ENCODE measurements around the gene AGPAT3.

AGPAT3 gene

DNA sequence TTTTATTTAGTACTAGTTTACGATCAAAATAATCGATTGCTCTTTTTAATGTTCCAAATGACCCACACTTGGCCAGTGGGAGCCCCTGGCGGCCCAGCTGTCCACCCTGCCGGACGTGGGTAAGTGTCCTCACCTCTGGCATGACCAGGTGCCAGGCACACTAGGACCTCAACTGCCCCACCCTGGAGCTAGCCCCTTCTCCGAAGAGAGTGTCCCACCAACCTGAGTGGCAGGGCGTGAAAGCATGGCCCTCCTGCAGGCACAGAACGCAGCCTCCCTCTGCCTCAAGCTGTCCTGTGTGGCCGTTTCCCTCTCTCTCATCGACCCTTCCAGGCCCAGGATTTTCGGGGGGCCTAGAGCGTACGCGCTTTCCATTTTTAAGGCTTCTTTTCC lies 32.9 kb upstream of the AGPAT3 start:
- peaks cover 91% of the 10 kb centered on the region for H3K27me3 ChIP-seq
- TF ChIP-seq, protein P1, sequence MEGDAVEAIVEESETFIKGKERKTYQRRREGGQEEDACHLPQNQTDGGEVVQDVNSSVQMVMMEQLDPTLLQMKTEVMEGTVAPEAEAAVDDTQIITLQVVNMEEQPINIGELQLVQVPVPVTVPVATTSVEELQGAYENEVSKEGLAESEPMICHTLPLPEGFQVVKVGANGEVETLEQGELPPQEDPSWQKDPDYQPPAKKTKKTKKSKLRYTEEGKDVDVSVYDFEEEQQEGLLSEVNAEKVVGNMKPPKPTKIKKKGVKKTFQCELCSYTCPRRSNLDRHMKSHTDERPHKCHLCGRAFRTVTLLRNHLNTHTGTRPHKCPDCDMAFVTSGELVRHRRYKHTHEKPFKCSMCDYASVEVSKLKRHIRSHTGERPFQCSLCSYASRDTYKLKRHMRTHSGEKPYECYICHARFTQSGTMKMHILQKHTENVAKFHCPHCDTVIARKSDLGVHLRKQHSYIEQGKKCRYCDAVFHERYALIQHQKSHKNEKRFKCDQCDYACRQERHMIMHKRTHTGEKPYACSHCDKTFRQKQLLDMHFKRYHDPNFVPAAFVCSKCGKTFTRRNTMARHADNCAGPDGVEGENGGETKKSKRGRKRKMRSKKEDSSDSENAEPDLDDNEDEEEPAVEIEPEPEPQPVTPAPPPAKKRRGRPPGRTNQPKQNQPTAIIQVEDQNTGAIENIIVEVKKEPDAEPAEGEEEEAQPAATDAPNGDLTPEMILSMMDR (IDR thresholded peaks at IDR 0.05) = no peak

GRCh38 chr21:43832648-43833047 lies 32.4 kb upstream of the AGPAT3 start:
- Histone ChIP-seq H3K27me3 (peaks cover 93% of the 10 kb centered on the region), H3K4me3 (ENCODE audit: low read depth in 1 of 2, low read length in 1 of 2) (no peak overlapping the region), H3K9me3 (no peaks in the 10 kb centered on the region), H3K27ac (no peak overlapping the region), H3K36me3 (no peaks in the 10 kb centered on the region), H3K4me1 (ENCODE audit: control insufficient read depth in 1 of 2, insufficient read depth in 1 of 2, low read depth in 1 of 2, low read length in 1 of 2) (peaks cover 20% of the 10 kb centered on the region in 2 experiments)
- TF ChIP-seq, protein P1 (IDR thresholded peaks at IDR 0.05) = no peak

More for the DNA sequence above, 32.9 kb upstream of the AGPAT3 start:
- Histone ChIP-seq H3K36me3 (no peaks in the 10 kb centered on the region), H3K4me3 (ENCODE audit: low read depth in 1 of 2, low read length in 1 of 2) (no peak overlapping the region), H3K9me3 (no peaks in the 10 kb centered on the region), H3K4me1 (ENCODE audit: control insufficient read depth in 1 of 2, insufficient read depth in 1 of 2, low read depth in 1 of 2, low read length in 1 of 2) (peaks cover 20% of the 10 kb centered on the region in 2 experiments), H3K27ac (no peak overlapping the region)

DNA sequence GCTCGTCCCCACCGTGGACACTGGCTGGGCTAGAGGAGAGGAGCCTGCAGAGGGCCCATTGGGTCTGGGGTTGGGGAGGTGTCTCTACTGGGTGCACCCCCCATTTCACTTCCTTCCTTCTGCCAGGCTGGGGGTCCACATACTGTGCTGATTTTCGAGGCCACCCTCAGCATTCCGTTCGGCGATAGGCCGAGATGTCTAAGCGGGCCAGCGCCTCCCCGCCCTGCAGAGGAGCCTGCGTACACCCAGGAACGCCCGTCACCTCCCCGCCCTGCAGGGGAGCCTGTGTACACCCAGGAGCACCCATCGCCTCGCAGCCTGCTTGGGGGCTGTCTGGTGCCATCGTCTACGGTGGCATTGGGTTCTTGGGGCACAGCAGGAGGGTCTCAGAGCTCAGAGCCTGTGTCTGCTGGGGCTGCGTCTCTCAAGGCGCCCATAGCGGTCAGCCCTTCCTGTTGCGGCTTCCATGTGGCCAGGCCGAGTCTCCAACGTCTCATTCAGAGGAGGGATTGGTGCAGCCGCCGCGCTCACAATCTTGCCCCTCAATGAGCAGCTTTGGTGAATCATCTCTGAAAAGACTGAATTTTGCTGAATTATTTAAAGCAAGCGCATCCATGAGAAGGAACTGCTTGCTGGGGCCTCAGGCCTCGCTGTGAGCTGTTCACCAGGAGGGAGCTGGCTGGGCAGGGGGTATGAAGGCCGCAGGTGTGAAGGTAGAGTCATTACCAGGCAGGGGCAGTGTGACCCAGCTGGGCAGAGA lies 30.7 kb upstream of the AGPAT3 start:
- H3K4me3 ChIP-seq (ENCODE audit: low read depth in 1 of 2, low read length in 1 of 2) = no peak overlapping the region
- H3K36me3 ChIP-seq = no peaks in the 10 kb centered on the region
- H3K27me3 ChIP-seq = peaks cover 94% of the 10 kb centered on the region
- H3K27ac ChIP-seq = no peak overlapping the region
- H3K9me3 ChIP-seq = no peaks in the 10 kb centered on the region
- TF ChIP-seq, protein P1 (IDR thresholded peaks at IDR 0.05) = no peak
- H3K4me1 ChIP-seq (ENCODE audit: control insufficient read depth in 1 of 2, insufficient read depth in 1 of 2, low read depth in 1 of 2, low read length in 1 of 2) = peaks cover 20% of the 10 kb centered on the region in 2 experiments

DNA sequence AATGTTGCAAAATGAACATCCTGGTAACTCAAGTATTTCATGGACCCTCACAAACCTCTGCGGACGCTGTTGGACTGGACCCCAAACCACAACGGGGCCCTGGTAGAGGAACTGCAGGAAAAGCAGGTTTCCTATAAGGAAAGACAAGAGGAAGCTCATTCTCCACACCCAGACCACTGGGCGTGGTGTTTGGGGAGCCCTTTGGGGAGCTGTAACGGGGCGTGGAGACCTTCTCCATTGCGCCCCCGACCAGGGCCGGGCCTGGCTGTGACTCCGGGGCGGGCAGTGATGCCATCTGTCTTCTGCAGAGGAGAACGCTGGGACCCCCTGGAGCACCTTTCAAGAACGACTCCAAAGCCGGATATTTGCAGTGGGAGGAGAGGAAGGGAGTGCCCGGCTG lies 30.0 kb upstream of the AGPAT3 start:
- Histone ChIP-seq H3K4me1 (ENCODE audit: control insufficient read depth in 1 of 2, insufficient read depth in 1 of 2, low read depth in 1 of 2, low read length in 1 of 2) (peaks cover 20% of the 10 kb centered on the region in 2 experiments), H3K27ac (no peak overlapping the region), H3K36me3 (no peaks in the 10 kb centered on the region), H3K9me3 (no peaks in the 10 kb centered on the region), H3K4me3 (ENCODE audit: low read depth in 1 of 2, low read length in 1 of 2) (no peak overlapping the region), H3K27me3 (peaks cover 93% of the 10 kb centered on the region)
- TF ChIP-seq, protein P1 (IDR thresholded peaks at IDR 0.05) = no peak

DNA sequence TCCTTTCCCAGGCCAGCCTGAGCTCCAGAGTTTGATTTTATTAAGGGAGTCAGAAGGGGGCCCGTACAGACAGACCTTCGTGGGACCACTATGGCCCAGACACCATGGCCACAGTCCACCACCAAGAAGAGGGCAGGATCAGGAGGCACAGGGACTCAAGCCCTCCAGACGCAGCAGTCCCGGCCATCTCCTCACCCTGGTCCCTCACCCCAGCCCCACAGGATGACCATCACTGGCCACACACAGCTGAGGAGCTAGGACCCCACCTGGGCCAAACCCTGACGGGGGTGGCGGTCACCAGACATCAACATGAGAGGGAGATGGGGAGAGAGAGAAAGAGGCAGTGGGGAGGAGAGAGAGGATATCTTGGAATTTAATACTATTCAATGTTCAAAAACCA lies 29.2 kb upstream of the AGPAT3 start:
- H3K36me3 ChIP-seq = no peaks in the 10 kb centered on the region
- H3K4me3 ChIP-seq (ENCODE audit: low read depth in 1 of 2, low read length in 1 of 2) = no peak overlapping the region
- H3K9me3 ChIP-seq = no peaks in the 10 kb centered on the region
- no peak overlapping the region for H3K27ac ChIP-seq
- TF ChIP-seq, protein P1 (IDR thresholded peaks at IDR 0.05) = no peak
- peaks cover 93% of the 10 kb centered on the region for H3K27me3 ChIP-seq
- H3K4me1 ChIP-seq (ENCODE audit: control insufficient read depth in 1 of 2, insufficient read depth in 1 of 2, low read depth in 1 of 2, low read length in 1 of 2) = peaks cover 20% of the 10 kb centered on the region in 2 experiments

All from neutrophil (primary cell).